ENCODE results near the gene PTPA.

Gene PTPA

DNA sequence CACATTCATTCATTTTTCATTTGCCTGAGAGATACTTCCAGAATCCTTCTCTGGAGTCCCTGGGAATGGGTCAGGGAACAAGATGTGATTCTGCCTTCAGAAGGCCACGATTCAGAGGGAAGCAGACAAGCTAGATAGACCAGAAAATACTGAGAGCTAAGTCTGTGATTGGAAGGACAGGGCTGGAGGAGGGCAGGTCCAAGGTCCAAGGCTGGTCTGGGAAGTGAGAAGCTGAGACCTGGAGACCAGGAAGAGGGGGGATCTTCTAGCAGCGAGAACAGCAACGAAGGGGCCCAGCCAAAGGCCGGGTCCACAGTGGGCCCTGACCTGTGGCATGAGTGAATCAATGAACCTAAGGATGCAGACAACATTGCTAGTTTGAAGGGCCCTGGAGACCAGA lies 70.9 kb downstream of the PTPA start:
- TF ChIP-seq, protein P1, sequence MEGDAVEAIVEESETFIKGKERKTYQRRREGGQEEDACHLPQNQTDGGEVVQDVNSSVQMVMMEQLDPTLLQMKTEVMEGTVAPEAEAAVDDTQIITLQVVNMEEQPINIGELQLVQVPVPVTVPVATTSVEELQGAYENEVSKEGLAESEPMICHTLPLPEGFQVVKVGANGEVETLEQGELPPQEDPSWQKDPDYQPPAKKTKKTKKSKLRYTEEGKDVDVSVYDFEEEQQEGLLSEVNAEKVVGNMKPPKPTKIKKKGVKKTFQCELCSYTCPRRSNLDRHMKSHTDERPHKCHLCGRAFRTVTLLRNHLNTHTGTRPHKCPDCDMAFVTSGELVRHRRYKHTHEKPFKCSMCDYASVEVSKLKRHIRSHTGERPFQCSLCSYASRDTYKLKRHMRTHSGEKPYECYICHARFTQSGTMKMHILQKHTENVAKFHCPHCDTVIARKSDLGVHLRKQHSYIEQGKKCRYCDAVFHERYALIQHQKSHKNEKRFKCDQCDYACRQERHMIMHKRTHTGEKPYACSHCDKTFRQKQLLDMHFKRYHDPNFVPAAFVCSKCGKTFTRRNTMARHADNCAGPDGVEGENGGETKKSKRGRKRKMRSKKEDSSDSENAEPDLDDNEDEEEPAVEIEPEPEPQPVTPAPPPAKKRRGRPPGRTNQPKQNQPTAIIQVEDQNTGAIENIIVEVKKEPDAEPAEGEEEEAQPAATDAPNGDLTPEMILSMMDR (IDR thresholded peaks at IDR 0.05), result no peak
- TF ChIP-seq ZFX (IDR thresholded peaks at IDR 0.05; ENCODE audit: borderline replicate concordance), result no peak

DNA sequence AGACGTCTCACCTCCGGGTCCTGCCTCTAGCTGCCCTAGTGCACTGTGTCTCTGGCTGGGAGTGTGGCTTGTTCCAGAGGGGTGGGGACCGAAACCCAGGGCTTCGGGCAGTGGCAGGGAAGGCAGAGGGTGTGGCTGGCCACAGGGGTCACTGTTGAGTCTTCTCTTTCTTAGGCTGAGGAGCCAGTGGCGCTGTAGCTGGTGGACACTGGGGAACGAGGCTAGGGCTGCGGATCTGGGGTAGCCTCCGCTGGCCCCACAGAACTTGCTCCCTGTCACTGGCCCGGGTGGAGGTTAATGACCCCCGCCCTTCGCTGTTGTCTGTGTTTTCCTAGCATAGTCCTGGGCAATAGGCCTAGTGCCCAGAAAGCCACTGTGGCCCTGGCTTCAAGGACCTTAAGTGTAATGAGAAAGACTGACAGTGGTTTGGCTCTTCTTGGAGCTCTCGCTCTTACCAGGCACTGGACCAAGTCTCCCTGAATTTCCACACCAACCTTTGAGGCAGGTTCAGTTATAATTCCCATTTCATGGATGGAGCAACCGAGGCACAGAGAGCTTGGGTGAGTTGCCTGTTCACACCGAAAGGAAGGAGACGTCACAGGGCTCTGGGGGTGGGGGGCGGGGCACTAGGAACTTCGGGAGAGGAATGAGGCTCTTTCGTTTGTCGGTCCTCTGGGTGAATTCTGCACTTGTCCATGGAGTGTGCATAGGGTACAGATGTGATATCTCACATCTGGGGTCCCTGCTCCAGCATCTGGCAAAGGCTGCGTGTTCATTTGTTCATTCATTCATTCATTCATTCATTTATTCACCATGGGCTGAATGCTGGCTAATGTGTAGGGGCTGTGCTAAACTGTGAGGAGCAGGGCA lies 71.6 kb downstream of the PTPA start:
- 0 out of 2 replicates have a peak overlapping the region, but pooled peaks have one; percentile 12 for H3K27ac ChIP-seq
- TF ChIP-seq ZFX (IDR thresholded peaks at IDR 0.05; ENCODE audit: borderline replicate concordance), result no peak
- TF ChIP-seq, protein P1 (IDR thresholded peaks at IDR 0.05), result peak; percentile 60

More for the DNA sequence above, 70.9 kb downstream of the PTPA start:
- peak overlapping the region; percentile 12; the same call in 1 of the 2 replicates for H3K27ac ChIP-seq

DNA sequence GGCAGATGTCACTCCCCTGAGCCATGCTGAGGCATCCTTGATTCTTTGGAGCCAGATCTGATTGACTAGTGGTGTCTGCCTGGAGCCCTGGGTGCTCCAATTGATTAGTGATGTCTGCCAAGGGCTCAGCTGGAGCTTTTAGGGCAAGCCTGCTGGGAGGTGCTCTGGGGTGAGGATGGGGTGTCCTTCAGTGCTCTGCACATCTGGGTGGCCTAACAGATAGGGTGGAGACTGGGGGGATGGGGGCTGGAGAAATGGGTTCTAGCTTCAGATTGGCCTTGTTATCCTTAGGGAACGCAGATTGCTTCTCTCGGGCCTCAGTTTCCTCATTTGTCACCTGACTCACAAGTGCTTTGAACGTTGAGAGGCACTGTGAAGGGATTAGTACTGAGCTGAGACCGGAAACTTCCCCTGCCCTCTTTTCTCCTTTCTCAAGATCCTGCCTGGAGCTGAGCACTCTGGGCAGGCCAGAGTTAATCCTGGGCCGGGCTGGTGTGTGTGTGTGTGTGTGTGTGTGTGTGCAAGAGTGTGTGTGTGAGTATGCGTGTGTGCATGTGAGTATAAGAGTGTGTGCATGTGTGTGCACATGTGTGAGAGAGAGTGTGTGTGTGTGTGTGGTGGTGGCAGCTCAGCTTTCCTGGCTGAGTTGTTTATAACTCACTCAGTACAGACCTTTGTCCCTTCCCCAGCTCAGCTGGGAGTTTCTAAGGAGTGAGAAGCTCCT lies 72.4 kb downstream of the PTPA start:
- no peak overlapping the region for H3K27ac ChIP-seq
- TF ChIP-seq, protein P1 (IDR thresholded peaks at IDR 0.05), result no peak
- no peak for TF ChIP-seq ZFX (IDR thresholded peaks at IDR 0.05; ENCODE audit: borderline replicate concordance)

DNA sequence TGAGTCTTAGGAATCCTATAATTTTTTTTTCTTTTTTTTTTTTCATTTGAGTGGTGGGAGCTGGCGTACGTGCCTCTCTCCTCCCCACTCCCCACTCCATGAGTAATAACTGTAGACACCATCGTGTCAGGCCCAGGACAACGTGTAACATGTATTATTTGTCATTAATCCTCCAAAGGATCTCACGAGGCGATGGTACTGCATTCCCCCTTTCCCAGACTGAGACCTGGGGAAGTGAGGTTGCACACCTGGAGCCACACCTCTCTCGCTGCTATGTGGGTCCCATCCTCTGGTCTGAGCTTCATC lies 73.0 kb downstream of the PTPA start:
- TF ChIP-seq, protein P1 (IDR thresholded peaks at IDR 0.05), result no peak
- TF ChIP-seq ZFX (IDR thresholded peaks at IDR 0.05; ENCODE audit: borderline replicate concordance), result no peak
- H3K27ac ChIP-seq, result no peak overlapping the region

DNA sequence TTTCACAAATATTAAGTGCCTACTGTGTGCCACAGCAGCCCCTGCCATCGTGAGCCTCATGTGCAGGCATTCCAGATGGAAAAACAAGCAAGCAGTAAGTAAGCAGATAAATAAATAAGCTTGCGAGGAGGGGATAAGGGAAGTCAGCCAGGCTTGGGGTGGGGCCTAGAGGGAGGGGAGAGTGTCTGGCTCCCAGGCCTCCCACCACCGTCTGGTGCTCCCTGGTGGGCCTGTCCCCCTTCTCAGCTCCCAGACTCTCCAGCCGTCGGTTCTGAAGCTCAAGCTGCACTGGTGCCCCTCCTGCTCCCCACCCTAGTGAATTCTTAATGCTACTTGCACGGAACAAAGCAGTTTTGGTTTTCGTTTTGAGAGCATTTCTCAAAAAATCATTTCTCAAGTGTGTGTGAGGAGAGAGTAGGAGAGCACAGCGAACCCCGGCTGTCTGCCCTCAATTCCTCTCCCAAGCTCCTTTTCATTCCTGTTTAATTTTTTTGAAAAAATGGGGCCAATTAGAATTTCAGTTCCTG lies 73.4 kb downstream of the PTPA start:
- TF ChIP-seq, protein P1 (IDR thresholded peaks at IDR 0.05), result no peak
- no peak for TF ChIP-seq ZFX (IDR thresholded peaks at IDR 0.05; ENCODE audit: borderline replicate concordance)
- no peak overlapping the region for H3K27ac ChIP-seq

DNA sequence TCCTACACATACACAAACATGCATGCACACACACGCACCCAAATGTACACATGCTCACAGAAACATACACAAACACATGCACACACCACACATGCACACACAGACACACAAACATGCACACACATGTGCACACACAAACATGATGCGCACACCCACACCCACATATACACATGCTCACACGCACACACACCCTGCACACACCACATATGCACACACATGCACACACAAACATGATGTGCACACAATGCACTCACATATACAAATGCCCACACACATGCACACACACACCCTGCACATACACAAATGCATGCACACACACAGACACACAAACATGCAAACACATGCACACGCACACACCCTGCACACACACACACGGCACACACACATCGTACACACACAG lies 74.2 kb downstream of the PTPA start:
- no peak overlapping the region for H3K27ac ChIP-seq
- no peak for TF ChIP-seq ZFX (IDR thresholded peaks at IDR 0.05; ENCODE audit: borderline replicate concordance)
- TF ChIP-seq, protein P1 (IDR thresholded peaks at IDR 0.05), result no peak

DNA sequence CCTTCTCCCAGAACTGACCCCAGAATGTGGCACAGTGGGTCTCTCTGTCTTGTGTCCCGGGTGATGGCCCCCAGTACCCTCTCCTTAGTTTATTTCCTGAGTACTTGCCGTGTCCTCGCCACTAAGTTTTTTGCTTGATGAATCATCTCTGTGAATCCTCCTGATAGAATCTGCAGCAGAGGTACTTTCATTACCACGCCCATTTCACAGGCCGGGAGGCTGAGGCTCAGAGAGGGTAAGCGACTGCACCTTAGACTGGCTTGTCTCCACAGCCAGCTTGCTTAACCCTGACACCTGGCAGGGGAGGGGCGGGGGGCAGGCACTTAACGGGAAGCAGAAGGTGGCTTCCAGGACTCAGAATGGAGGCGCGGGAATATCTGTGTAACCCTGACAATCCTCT lies 74.8 kb downstream of the PTPA start:
- TF ChIP-seq, protein P1 (IDR thresholded peaks at IDR 0.05), result no peak
- TF ChIP-seq ZFX (IDR thresholded peaks at IDR 0.05; ENCODE audit: borderline replicate concordance), result no peak
- no peak overlapping the region for H3K27ac ChIP-seq
